Activated T-cell treated with anti-CD3 and anti-CD28 coated beads for 48 hours (primary cell): ENCODE results near the gene SRP9.

Source experiments
- DNase-seq: peaks from one replicate; pipeline ENCODE4 v3.0.0-alpha.2; 2020; ENCODE audit warnings: low read depth

The SRP9 gene

GRCh38 chr1:225777583-225778336, at the start of gene SRP9:
Gene SRP9, plus strand, starts transcription at chr1:225777826. Its CDS starts 115 bp downstream, at chr1:225777941.
- peak; percentile 98 for DNase-seq

DNA sequence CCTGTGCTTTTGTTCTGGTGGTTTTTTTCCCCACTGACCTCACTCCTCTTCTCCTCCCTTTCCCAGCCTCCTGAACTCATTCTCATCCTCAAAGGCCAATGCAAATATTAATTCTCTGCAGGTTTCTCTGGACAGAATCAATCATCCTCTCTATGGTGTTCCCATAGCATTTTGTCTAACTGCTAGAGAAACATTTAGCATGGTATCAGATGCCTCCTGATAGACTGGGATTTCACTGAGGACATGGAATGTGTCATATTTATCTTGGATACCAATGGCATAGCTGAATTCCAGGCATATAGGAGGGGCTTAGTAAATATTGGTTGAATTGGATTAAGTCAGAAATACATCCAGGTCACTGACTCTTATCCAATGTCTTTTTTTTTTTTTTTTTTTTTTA, 46.1 kb upstream of the SRP9 start:
- DNase-seq: no peak

GRCh38 chr1:225733254-225733653, 44.4 kb upstream of the SRP9 start:
- DNase-seq: no peak

DNA sequence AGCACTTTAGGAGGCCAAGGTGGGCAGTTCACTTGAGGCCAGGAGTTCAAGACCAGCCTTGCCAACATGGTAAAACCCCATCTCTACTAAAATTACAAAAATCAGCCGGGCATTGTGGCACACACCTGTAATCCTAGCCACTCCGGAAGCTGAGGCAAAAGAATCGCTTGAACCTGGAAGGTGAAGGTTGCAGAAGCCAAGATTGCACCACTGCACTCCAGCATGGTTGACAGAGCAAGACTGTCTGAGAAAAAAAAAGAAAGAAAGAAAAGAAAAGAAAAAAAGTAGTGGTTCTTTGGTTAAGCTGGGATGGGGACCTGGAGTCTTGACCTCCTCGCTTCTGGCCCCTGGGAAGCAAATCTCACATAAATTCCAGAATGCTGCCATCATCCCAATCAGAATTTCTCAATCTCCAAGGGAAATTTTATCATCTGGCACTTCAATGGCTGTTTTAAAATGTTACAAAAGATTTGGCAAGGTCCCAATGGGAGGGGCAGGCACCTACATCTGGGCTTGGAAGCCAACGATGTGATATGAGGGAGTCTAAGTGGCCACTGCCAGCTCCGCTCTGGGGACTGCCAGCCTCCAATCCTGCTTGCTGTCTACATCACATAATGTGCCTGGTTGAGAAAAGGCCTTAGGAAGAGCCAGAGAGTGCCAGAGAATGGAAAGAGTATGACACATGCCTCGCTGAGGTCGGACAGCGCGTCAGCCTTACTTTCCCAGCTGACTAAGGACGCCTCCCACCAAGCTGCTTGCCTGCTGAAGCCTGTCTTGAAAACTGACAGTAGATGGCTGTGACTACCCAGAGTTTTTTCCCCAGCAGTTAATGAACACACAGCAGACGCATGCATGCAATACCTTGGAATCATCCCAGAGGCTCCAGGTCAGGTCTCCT, 42.1 kb upstream of the SRP9 start:
- DNase-seq: no peak

- no peak for DNase-seq
Measured at GRCh38 chr1:225736437-225737098, 41.1 kb upstream of the SRP9 start.

DNA sequence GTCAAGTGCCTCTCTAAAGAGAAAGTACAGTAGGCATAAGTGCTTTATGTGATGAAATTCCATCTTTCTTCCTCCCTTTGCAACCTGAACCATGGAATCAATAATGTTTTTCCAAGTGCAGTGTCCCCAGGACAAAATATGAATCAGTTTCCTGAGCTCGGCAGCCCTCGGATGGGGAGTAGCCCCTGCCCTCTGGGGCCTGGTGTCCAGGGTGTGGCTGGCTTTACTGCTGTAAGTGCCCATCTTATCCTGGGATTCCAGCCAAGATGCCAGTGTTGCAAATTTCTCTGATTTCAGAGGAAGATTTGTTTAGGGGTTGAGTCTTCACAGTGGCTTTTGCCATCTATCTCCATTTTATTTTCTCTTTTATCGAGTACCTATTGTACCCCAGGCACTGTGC, 40.5 kb upstream of the SRP9 start:
- no peak for DNase-seq

GRCh38 chr1:225737866-225738265, 39.8 kb upstream of the SRP9 start:
- no peak for DNase-seq

DNA sequence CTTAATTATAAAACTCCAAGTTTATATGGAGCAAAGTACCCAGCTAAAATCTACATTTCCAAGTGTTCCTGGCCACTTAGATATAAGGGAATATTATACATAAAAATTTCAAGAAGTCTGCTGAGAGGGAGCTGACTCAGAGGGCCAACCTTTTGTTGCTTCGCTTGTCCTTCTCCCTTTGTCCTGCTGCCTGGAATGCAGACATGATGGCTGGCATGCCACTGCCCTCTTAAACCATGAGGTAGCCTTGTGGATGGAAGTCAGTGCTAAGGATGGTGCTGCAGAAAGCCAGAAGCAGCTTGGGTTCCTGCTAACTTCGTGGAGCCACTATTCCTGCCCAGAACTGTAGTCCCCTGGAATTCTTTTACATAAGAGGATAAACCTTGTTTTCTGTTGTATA, 38.9 kb upstream of the SRP9 start:
- DNase-seq: no peak

- no peak for DNase-seq
Measured at GRCh38 chr1:225739542-225740107, 38.0 kb upstream of the SRP9 start.

DNA sequence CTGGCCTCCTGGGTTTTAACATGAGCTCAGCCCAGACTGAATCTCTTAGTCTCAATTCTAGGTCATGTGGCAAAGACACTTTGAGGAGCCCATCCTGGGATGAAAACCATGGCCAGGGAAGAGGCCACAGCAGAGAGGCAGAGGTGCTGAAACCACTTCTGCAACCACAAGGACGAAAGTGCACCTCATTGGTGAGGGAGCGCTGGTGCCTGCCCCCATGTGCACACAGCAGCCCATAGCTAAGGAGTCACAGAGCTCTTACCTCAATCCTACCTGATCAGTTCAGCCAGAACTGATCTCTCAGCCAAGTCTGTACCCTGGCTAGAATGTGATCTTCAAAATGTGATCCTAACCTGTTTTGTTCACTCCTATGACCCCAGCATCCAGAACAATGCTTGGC, 32.9 kb upstream of the SRP9 start:
- DNase-seq: no peak

GRCh38 chr1:225745273-225745672, 32.4 kb upstream of the SRP9 start:
- no peak for DNase-seq

DNA sequence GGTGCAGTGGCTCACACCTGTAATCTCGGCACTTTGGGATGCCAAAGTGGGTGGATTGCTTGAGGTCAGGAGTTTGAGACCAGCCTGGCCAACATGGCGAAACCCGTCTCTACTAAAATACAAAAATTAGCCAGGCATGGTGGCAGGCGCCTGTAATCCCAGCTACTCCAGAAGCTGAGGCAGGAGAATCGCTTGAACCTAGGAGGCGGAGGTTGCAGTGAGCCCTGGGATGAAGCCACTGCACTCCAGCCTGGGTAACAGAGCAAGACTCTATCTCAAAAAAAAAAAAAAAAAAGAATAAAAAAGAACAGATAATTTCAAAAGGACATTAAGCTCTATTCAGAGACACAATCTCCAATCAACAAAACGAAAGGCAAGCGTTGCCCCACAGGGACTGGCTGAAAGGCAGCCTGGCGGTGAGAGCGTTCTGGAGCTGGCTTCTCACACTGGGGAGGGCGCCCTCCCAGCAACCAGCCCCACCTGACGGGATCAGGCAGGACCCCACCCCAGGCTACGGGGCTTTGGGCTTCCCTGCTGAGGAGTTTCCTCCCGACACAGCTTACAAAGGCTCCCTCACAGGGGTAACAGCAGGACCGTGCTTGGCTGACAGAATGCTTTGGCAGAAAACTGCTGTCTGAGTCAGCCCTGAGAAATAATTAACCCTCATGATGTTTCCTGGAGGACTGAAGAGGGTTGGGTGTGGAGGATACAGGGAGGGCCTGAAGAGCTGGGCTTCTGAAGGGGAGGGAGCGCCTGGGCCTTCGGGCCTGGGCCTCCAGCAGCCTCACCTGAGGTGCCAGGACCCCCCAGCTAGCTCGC, 31.1 kb upstream of the SRP9 start:
- no peak for DNase-seq

DNA sequence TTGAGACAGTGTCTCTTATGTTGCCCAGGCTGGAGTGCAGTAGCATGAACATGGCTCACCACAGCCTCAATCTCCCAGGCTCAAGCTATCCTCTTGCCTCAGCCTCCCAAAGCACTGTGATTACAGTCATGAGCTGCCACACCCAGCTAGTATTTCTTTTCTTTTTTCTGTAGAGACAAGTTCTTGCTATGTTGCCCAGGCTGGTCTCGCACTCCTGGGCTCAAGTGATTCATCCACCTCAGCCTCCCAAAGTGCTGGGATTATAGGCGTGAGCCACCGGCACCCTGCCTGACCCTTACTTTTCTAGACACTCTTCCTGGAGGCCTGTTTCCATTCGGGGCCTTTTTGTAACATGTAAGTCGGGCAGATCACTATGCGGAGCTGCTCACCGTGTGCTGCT, 30.1 kb upstream of the SRP9 start:
- no peak for DNase-seq

DNA sequence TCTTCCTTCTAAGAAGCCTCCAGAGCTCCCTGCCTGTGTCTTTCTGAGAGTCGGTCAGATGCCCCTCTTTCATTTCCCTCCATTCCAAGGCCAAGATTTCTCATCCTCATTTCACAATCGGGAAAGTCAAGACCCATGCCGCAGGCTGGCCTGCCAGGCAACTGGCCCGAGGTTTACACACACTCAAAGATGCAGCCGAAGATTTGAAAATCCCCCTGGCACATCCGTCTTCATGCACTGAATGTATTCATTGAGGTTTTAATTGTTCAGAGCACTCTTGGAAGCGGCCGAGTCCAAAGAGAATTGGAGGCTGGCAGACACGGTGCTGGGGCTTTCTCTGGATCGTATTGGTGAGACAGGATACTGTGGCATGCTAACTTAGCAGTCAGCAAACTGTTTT, 29.1 kb upstream of the SRP9 start:
- DNase-seq: no peak

DNA sequence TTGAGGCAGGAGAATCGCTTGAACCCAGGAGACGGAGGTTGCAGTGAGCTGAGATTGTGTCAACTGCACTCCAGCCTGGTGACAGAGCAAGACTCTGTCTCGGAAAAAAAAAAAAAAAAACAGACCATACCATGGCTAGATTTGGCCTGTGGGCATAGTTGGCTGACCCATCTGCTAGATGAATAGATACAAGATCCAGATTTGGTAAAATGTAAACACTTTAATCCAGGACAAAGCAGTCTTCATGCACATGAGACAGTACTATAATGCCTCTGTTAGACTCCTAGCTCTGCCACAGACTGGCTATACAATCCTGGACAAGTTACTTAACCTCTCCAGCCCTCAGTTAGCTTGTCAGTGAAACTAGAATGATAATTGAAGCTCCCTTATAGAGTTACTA, 27.9 kb upstream of the SRP9 start:
- DNase-seq: no peak

DNA sequence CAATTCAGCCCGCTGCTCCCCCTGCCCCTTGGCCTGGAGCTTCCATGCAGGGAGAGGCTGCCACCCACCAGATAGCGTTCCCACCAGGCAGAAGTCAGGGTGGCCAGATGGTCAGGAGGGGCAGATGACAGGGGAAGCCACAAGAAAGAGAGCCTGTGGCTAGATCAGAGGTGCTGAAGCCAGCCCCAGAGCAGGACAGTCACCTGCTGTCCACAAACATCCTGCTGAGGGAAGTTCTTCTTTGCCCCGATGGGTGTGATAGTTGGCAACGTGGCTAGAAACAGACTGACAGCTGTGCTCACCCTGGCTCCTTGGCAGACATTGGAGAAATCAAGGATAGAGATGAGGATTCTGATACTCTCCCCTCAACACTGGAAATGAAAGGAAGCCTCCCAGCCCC, 27.2 kb upstream of the SRP9 start:
- DNase-seq: no peak

DNA sequence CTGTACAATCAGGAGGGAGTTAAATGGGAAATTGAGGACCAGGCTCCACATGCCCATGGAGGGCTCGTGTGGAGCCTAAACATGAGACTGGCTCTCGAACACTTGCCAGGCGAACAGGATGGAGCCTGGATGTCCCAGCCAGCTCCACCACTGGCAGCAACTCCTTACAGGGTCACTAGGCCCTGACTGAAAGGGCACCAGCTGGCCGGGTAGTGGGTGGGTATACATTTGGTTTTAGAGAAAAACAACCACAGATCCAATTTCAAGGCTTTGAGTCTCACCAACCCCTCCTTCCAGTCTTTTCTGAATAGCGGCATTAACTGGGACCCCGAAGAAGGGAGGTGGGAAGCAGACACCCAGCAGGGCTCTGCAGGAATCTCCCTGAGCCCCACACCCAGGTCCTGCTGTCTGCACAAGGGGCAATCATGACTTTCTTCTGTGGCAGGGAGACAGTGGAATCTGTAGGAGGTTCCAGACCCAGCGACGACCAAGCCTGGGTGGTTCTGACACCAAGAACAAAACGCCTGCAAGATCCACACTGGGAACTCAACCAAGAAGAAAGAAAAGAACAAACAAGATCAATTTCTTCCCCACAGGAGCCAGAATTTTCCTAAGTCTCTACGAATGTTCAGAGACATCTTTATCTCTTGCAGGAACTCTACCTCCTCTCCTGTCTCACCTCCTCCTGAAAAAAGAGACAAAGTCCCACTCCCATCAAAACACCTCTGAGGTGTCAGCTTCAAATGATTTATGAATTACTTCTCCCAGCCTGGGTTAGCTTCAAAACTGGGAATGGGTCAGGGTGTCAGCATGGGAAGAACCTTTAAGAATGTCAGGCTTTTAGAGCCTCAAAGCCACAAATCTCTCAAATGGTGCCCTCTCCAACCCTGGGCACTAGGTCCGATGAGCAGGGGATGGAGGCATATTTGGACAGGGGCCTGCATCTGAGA, 26.5 kb upstream of the SRP9 start:
- DNase-seq: no peak

DNA sequence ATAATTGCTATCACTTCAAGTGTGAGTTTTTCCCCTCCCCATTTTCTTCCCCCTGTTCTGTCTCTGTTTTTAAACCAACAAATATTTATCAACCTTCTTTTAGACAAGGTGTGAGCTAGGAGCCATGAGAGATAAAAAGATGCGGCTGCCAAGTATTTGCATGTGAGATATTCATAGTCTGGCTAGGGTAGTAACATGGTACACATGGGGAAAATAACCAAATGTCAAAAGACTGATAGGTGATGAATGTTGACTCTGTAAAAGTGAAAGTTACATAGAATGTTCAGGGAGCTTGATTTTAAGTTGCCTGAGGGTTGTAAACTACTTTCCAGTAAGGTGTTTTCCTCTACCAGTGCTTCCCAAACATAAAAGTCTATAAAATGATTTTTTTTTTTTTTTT, 25.4 kb upstream of the SRP9 start:
- no peak for DNase-seq

DNA sequence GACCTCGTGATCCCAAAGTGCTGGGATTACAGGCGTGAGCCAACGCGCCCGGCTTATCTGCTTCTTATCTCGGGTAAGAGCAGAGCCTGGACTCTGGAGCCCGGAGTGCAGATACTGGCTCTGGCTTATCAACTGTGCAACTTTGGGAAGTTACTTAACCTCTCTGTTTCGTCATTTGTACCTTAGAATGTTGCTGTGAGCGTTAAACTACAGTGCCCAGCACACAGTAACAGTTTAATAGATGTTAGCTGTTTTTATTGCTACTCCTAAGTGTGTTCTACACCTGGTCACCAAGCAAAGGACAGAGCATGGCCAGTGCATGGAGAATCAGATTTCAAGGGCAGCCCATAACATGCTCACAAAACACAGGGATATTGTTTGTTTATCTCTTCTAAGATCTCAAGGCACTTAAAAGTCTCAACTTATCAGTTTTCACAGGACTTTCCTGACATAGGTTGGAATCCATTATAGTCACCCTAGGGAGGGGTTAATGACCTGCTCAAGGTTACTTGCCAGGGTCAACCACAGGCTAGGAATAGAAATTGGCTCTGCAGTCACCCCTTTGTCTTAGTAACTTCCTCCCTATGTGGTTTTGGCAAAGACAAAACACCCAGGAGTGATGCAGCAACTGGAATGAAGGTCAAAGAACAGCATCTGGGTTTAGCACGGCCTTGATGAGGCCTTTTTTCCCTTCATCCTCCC, 22.5 kb upstream of the SRP9 start:
- no peak for DNase-seq
